Aorta (tissue), 5 donors: ENCODE data around the gene SDS. TPM values are rescaled to one million over a fixed set of nuclear protein-coding genes. Genes with fewer than 3 reads are reported as not detected.

Source experiments
- ATAC-seq: fragments of 200-7000 bp; cut with Tn5 transposase; one replicate; pipeline ENCODE4 v1.9.1; 2022; ENCODE audit warnings: moderate library complexity; ENCODE audit not compliant: low FRiP score
- DNase-seq, 2 donors: peaks; one replicate each; pipeline ENCODE4 v3.0.0-alpha.2; 2020
- H3K27ac ChIP-seq, 2 donors: one replicate each; pipeline ENCODE4 v1.5.1; 2013; ENCODE audit warnings: low read length in 2 of 2, mild to moderate bottlenecking in 2 of 2, moderate library complexity in 2 of 2, control low read depth in 1 of 2, inconsistent platforms in 1 of 2, low read depth in 1 of 2
- H3K27me3 ChIP-seq, 2 donors: one replicate each; pipeline ENCODE4 v1.6.1; 2013; ENCODE audit warnings: control low read depth in 1 of 2, low read length in 1 of 2, mild to moderate bottlenecking in 1 of 2, moderate library complexity in 1 of 2; ENCODE audit not compliant: insufficient read depth in 2 of 2, control insufficient read depth in 1 of 2
- H3K36me3 ChIP-seq, 2 donors: one replicate each; pipeline ENCODE4 v1.6.1; 2013; ENCODE audit warnings: control low read depth in 1 of 2, low read length in 1 of 2, mild to moderate bottlenecking in 1 of 2; ENCODE audit not compliant: insufficient read depth in 2 of 2, control insufficient read depth in 1 of 2
- H3K4me1 ChIP-seq, 2 donors: one replicate each; pipeline ENCODE4 v1.6.1; 2013; ENCODE audit warnings: low read length in 2 of 2, control low read depth in 1 of 2, mild to moderate bottlenecking in 1 of 2, moderate library complexity in 1 of 2; ENCODE audit not compliant: insufficient read depth in 2 of 2, control insufficient read depth in 1 of 2
- H3K4me3 ChIP-seq, 2 donors: one replicate each; pipeline ENCODE4 v1.5.1; 2013; ENCODE audit warnings: low read length in 2 of 2, control low read depth in 1 of 2, mild to moderate bottlenecking in 1 of 2
- H3K9me3 ChIP-seq: one replicate; pipeline ENCODE4 v1.6.1; 2013; ENCODE audit warnings: mild to moderate bottlenecking, low read length; ENCODE audit not compliant: control insufficient read depth
- WGBS, 2 donors: extraction: QIAGEN DNeasy Blood & Tissue Kit; methylation state at CpG; one replicate each; pipeline ENCODE4 v1.1.7; 2013; 5-methylcytosine and 5-hydroxymethylcytosine counted together
- intact Hi-C, 2 donors: fragments of 100-400 bp; cut with DNase I; formaldehyde crosslinking; loops; one replicate each; pipeline versions ENCODE4 v1.14.2 to v1.15.0; 2022
- polyA plus RNA-seq, 2 donors: library from polyadenylated mRNA; stranded (reverse); fragments of 200-250 nt; gene quantifications; one replicate each; pipeline ENCODE4 v1.2.3, GENCODE V29; 2013
- total RNA-seq, 2 donors: library from RNA; stranded (reverse); fragmentation: NEBNext Ultra II Directional; extraction: Animal tissue kit (Norgen Biotek cat#: 25700); gene quantifications; one replicate each; pipeline ENCODE4 v1.2.1, GENCODE V29; 2021
- donor health status: healthy with polysubstance abuse.
- donor health status: Bipolar disorder and iron deficiency.
- donor health status: DM: no; HTN: no; CAD: no.
- donor health status: DM: no; HTN: no; CAD: no.
- donor health status: DM: yes; HTN: yes; CAD: no.

SDS gene
- total and polyA plus RNA-seq, 4 donors, result 1.0 to 9.9 (median 3.1) TPM

DNA sequence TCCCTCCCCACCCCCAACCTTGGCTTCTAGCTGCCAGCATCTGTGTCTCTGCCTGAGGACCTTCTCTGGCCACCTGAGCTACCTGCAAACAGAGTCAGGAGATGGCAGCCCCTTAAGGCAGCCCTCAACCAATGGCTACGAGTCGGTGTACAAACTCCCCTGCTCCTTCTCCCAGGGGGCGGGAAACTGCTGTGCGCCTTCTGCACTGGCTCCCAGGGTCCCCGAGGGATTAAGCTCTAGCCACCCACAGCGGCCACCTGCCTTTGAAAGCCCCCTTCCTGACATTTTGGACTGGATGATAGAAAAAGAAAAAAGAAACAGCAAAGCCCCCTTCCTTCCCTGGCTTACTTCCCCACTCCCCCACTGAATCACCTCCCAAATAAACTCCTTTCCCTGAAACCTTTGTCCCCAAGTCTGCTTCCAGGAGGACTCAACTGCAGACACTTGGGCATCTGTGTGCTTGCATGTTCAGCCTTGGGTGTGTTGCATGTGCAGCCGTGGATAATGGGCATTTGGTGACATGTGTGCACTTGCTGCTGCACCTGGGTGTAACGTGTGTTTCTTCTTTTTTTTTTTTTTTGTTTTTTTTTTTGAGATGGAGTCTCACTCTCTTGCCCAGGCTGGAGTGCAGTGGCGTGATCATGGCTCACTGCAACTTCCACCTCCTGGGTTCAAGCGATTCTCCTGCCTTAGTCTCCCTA is 6.0 kb downstream of the SDS start:
- Histone ChIP-seq H3K27ac (no peak overlapping the region), H3K27me3 (no peaks in the 10 kb centered on the region), H3K36me3 (no peaks in the 10 kb centered on the region), H3K9me3 (no peaks in the 10 kb centered on the region), H3K4me1 (no peaks in the 10 kb centered on the region), H3K4me3 (no peak overlapping the region)
- WGBS, 2 donors, result 48 to 51% methylated on average over 10 of the region's 10 CpGs
- ATAC-seq (no peak), DNase-seq (no peak)
- intact Hi-C loops, result no loop called here

GRCh38 chr12:113396828-113397496 is 6.7 kb downstream of the SDS start:
- Histone ChIP-seq H3K4me3 (no peak overlapping the region), H3K9me3 (no peaks in the 10 kb centered on the region), H3K4me1 (no peaks in the 10 kb centered on the region), H3K27me3 (no peaks in the 10 kb centered on the region), H3K27ac (no peak overlapping the region), H3K36me3 (no peaks in the 10 kb centered on the region)
- no peak for DNase-seq
- ATAC-seq, result no peak
- intact Hi-C loops, result no loop called here
- 60 to 66% methylated on average over 16 of the region's 16 CpGs for WGBS, 2 donors

- H3K27me3 ChIP-seq, result no peaks in the 10 kb centered on the region
- ATAC-seq (no peak), DNase-seq (no peak)
- H3K36me3 ChIP-seq, result no peaks in the 10 kb centered on the region
- H3K4me1 ChIP-seq, result no peaks in the 10 kb centered on the region
- H3K9me3 ChIP-seq, result no peaks in the 10 kb centered on the region
- intact Hi-C loops, result no loop called here
- no peak overlapping the region for H3K27ac ChIP-seq
- H3K4me3 ChIP-seq, result no peak overlapping the region
These were observed 7.5 kb downstream of the SDS start for GRCh38 chr12:113396200-113396599.

DNA sequence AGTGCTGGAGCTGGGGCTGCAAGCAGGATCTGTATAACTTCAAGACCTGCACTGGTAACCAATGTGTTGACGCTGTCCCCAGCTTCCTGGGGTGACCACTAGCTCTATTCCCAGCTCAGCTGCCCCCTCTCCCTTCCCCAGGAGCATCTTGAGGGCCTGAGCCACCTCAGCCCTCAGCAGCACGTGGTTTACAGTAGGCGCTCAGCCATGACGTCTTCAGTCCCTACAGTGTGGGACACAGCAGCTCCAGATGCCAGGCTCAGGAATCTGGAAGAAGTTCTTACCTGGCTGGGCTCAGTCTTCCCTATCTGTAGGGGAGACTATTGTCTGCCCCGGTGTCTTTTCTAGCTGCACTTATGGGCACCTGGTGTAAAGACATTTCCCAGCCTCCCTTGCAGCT is 8.6 kb downstream of the SDS start:
- intact Hi-C loops, result no loop called here

DNA sequence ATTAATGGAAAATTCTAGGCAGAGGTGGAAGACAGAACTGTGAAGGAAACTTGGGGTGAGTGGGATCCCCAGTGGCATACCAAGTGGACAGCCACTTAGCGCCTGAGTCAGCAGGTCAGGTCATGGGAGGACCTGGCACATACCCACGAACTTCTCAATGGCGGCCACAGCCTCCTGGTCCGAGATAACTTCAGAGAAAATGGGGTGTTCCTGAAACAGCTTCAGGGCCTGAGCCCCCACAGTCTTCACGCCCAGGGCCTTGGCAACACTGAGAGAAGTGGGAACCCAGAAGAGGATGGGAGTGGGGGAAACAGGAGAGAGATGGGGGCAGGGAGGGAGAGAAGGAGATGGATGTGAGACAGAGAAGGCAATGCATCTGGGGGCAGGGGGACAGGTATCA is 9.9 kb downstream of the SDS start:
- no peaks in the 10 kb centered on the region for H3K27me3 ChIP-seq
- WGBS, 2 donors, result 87% methylated on average over 5 of the region's 5 CpGs
- H3K4me1 ChIP-seq, result no peaks in the 10 kb centered on the region
- ATAC-seq (no peak), DNase-seq (no peak)
- no peak overlapping the region for H3K4me3 ChIP-seq
- intact Hi-C loops, result no loop called here
- H3K9me3 ChIP-seq, result no peaks in the 10 kb centered on the region
- H3K27ac ChIP-seq, result no peak overlapping the region
- peaks cover 0 to 2% of the 10 kb centered on the region in 2 donors for H3K36me3 ChIP-seq

More for the DNA sequence above, 8.6 kb downstream of the SDS start:
- Histone ChIP-seq H3K4me1 (no peaks in the 10 kb centered on the region), H3K27me3 (no peaks in the 10 kb centered on the region), H3K36me3 (no peaks in the 10 kb centered on the region), H3K4me3 (no peak overlapping the region), H3K9me3 (no peaks in the 10 kb centered on the region), H3K27ac (no peak overlapping the region)
- ATAC-seq (no peak), DNase-seq (no peak)
- WGBS, 2 donors, result 80% methylated on average over 5 of the region's 5 CpGs

DNA sequence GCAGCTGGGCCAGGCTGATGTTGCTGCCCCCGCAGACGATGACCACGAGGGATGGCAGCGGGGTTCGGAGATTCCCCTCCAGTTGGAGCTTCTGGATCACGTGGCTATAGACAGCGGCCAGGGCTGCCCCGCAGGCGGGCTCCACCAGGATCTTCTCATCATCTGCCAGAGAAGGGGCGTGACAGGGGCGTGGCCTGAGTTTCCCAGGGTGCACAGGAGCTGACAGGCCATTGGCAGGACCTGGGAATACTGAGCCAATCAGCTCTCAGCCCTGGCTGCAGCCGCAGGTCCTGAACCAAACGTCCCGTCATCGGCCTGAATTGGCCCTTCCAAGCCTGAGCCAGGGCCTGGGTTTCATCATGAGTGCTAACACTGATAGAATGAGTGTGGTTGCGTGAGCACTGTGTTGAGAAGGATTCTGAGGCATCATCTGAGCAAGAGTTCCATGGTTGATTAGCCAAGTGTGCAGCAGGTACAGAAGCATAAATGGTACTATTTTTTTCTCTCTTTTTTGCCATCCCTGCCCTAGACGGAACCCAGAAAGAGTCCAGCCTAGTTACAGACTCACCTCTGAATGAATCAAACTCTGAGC is 10.6 kb downstream of the SDS start:
- Histone ChIP-seq H3K4me1 (no peaks in the 10 kb centered on the region), H3K27ac (no peak overlapping the region), H3K9me3 (no peaks in the 10 kb centered on the region), H3K4me3 (no peak overlapping the region), H3K27me3 (no peaks in the 10 kb centered on the region), H3K36me3 (peaks cover 0 to 6% of the 10 kb centered on the region in 2 donors)
- intact Hi-C loops, result no loop called here
- DNase-seq (no peak), ATAC-seq (no peak)
- WGBS, 2 donors, result 52 to 67% methylated on average over 17 of the region's 17 CpGs

DNA sequence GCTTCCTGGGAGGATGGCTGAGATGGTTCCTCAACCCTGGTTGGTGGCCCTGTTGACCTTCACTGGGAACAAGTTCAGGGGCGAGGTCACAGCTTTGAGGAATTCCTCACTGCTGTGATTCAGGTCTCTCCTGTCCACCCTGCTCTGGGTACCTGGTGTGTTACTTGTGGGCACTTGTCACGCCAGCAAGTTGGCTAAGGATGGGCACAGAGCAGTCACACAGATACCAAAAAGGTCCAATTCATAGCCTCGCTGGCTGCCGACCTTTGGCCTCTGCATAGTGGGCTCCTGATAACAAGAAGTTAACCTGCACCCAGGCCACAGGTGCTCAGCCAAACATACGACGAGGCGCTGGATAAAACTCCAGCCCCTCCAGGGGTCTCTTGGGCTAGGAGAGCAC is 11.2 kb downstream of the SDS start:
- no peaks in the 10 kb centered on the region for H3K27me3 ChIP-seq

DNA sequence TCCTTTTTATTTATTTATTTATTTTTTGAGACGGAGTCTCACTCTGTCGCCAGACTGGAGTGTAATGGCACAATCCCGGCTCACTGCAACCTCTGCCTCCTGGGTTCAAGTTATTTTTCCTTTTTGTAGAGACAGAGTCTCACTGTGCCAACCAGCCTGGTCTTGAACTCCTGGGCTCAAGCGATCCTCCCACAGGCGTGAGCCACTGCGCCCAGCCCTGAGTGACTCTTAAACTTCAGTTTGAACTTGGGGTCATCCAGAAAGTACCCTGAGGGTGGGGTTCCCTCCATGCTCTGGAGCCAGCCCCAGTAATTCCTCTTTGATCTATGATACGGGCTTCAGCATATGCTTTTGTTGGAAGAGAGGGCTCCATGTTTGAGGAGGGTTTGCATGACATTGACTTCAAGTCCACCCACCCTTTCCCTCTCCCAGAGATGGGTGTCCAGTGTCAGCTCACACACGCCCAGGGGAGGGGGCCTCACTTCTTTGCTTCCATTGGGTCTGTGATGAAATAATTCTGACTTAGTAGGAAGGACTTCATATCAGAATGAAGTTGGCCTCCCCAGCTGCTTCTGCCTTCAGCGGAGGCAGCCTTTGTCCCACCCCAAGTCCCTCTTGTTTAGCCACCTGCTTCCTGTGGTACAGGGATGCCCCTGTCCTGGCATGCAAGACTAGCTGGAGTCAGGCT is 11.9 kb downstream of the SDS start:
- 90 to 91% methylated on average over 9 of the region's 9 CpGs for WGBS, 2 donors
- Histone ChIP-seq H3K4me1 (no peaks in the 10 kb centered on the region), H3K27ac (no peak overlapping the region), H3K27me3 (no peaks in the 10 kb centered on the region), H3K9me3 (no peaks in the 10 kb centered on the region), H3K4me3 (no peak overlapping the region), H3K36me3 (peaks cover 0 to 8% of the 10 kb centered on the region in 2 donors)
- ATAC-seq, result no peak
- intact Hi-C loops, result no loop called here
- DNase-seq, result no peak

More for the DNA sequence above, 11.2 kb downstream of the SDS start:
- Histone ChIP-seq H3K4me3 (no peak overlapping the region), H3K27ac (no peak overlapping the region), H3K9me3 (no peaks in the 10 kb centered on the region), H3K4me1 (no peaks in the 10 kb centered on the region), H3K36me3 (peaks cover 0 to 8% of the 10 kb centered on the region in 2 donors)
- intact Hi-C loops, result no loop called here
- WGBS, 2 donors, result 84 to 89% methylated on average over 7 of the region's 7 CpGs
- ATAC-seq (no peak), DNase-seq (no peak)
